HCEC 1CT (cell line): ENCODE measurements around the gene GSK3B.

Experiments used
- DNase-seq: peaks from one replicate; pipeline ENCODE4 v3.0.0-alpha.2; 2017

Gene GSK3B

DNA sequence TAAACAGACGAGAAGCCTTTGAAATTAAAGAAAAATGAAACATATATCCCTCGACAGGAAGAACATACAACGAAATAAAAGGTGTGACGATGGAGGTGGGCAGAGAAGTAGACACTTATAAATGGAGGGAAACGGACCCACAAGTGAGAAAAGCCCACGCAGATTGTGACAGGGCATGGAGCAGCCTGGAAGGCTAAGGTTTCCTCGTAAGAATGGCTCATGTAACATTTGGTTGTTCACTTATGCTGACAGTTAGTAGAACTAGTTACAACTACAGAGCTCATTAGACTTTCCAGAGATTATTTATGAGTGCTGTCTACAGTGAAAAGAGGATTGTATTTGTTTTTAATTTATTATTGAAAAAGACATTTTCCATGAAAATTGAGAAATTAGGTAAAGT, 229.8 kb downstream of the GSK3B start:
- DNase-seq, result no peak

DNA sequence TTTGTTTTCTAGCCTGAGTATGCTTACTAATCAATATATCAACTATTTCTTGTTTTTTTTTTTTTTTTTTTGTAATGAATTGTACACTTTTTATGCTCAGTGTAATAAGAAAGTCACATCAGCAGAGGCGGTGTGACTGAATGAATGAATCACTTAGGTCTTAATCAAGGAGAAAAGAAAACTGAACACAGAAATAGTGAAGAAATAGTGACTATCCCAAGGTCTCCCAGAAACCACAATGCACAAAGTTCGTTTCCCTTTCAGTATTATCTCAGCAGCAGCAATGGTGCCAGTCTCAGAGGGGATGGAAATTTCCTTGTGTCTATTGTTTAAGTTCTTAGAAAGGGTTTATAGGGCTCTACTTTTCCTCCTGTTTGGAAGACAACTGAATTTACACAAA, 231.6 kb downstream of the GSK3B start:
- no peak for DNase-seq

DNA sequence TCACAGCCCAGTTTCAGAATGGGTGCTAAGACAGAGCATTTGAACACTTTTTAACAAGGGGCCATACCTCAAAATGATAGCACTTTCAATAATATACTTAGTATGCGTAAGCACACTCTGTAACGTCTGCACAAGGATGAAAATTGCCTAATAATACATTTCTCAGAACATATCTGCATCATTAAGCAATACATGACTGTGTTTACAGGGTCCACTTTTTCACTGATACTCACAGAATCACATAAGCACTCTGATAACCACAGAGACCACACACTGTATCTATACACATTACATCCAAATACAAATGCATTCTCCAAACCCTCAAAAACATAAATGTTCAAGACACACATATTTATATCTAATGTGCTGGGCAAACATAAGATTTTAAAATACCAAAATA, 232.6 kb downstream of the GSK3B start:
- DNase-seq, result no peak

DNA sequence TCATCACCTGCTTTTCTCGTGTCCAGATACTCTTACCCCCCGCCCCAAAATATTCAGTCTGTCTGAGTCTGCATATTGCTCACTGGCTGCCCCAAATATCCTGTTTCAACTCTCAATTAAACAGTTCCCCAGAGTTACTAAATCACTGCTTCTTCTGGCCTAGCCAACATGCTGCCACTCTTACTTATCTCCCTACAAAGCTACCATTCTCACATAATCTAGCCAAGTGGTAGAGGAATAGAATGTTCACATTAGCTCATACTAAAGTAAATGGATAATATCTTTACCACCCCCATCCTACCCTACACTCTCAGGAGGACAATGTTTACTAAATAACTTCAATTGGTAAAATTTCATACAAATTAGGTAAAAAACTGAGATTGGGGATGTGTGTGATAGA, 234.5 kb downstream of the GSK3B start:
- no peak for DNase-seq

DNA sequence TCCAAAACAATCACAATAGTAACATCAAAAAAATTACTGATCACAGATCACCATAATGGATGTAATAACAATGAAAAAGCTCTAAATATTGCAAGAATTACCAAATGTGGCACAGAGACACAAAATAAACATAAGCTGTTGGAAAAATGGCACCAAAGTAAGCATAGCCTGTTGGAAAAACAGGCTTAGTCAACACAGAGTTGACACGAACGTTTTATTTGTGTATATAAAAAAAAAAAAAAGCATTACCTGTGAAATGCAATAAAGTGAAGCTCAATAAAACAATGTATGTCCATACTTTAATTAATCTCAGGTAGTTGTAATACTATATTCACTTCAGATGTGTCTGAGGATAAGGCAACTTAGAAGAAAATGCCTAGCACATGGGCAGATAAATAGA, 235.3 kb downstream of the GSK3B start:
- DNase-seq, result no peak

DNA sequence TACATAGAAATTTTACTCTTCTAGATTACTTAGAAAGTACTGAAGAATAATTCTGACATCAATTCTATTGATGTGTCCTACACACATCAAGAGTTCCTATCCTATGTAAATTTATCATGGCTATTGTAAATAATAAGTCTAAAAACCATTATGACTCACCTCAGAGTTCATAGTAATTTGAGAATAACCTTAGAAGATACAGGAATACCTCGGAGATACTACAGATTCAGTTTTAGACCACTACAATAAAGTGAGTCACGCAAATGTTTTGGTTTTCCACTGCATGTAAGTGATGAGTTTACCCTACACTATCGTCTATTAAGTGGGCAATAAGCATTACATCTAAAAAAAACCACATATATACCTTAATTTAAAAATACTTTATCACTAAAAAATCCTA, 237.6 kb downstream of the GSK3B start:
- DNase-seq, result no peak

DNA sequence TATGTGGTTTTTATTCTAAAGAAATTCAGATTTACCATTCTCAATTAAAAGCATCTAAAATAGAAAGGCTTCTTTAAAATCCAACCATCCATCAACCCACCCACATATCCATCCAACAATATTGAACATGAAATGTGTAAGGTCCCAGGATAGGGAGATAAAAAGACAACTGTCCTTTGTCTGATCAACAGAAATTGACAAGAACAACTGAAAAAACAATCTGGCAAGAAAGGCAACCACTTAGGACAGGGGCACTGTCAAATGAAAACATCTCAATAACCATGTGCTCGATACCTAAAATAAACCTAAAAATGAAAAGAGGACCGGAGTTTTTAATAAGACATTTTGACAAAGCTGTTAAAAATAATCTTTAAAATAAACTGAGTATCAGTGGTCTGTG, 245.1 kb downstream of the GSK3B start:
- DNase-seq, result no peak

DNA sequence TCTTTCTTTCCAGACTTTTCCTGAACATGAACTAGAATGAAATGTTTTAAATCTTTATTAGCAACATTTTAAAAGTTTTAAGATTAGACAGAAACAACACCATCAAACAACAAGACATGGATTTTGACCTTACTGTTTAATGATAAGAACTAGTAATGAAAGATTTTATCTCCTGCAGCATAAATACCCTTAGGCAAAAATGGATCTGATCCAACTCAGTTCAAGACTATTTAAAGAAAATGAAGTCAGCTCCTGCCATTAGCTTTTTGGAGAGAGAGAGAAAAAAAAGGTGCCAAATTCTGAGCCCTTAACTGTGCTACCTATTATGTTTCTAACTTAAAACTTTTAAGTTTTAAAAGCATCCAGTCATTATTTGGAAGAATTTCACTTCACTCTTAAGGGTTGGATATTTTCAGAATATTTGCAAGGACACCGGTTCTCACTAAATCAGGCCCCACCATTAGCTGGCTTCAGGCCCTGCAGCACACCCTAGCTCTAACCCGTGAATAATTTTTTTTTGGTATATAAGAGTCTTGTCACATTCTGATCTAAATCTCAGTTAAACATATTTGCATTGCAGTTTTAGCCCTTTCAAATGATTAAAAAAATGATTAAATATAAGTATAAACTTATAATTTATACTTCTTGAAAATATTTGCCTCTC, 252.3 kb downstream of the GSK3B start:
- DNase-seq, result no peak

DNA sequence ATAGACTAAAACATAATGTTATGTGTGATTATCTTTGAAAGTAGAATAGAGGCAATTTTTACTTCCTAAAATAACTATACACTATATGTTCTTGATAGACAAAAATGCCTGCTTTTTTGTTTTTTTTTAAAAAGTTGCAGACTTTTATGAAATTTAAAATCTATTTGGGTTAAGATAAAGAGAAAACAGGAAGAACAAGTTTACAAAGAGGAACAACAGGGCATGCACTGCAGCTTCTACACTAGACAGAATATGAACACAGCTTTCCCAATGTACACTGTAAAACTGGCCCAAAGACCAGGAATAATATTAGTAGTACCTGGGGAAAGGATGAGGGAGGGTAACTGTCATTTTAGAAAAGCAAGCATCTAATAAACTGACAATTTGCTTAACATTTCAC, 258.7 kb downstream of the GSK3B start:
- no peak for DNase-seq

DNA sequence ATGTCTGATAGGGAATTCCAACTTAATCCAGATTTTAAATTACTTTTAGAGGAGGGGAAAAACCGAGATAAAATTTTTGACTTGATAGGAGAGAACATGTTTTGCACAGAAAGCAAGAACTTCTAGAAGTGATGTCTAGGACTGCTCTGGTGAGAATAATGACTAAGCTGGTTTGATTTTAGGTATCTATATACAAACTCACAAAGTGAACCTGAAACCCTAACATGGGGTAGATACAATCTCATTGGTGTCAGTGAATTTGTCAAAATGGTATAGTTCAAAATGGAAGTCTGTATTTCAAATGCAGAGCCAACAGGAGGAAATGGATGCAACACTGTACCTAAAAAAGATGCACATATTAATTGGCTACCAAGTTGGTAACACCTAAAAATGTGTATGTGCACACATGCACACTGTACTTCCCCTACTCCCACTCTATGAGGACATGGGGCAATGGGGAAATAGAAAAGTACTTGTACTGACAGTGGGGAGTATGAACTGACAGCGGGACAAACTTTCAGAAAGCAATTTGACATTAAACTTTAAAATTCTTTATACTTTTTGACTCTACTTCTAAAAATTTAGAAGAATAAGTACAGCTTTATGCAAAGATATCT, 259.4 kb downstream of the GSK3B start:
- no peak for DNase-seq

DNA sequence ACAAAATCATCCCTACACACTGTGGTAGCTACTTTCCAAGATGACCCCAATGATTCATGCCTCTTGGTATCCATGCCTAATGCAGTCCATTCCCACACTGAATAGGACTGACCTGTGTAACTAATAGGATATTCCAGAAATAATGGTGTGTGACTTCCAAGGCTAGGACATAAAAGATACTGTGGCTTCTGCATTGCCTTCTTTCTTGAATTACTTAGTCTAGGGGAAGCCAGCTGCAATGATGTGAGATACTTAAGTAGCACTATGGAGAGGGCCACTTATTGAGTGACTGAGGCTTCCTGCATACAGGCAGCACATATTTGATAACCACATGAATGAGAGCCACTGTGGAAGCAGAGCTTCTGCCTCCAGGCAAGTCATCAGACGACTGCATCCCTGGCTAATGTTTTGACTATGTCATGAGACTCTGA, 262.3 kb downstream of the GSK3B start:
- DNase-seq, result peak; percentile 47

DNA sequence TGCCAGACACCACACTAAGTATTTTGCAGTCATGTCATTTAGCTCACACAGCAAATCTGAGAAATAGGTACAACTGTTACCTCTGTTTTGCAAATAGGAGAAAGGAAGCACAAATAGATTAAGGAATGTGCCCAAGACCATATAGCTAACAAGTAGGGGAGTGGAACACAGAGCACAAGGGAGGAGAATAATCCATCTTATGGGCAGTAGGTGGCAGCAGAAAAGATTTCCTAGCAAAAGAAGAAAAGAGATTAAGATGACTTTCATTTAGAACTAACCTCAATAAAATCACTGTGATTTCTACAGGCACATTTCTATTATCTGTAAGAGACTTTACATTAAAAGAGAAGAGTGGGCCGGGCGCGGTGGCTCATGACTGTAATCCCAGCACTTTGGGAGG, 263.2 kb downstream of the GSK3B start:
- DNase-seq, result peak; percentile 20

DNA sequence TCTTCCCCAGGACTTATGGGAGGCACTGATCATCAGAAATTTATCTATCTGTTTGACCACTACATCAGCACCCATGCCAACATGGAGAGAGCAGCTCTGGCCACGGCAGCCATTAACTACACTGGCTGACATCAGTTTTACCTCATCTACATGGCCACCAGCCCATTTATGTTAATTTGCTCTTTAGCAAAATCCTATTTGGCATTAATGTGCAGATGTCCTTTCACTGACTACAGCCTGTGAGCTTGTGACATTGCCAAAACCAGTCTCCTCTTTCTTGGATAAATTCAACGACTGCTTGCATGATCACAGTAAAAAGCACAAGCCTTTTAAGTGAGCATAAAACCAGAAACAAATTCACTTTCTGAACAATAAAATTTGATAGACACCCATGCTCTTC, 264.8 kb downstream of the GSK3B start:
- no peak for DNase-seq

DNA sequence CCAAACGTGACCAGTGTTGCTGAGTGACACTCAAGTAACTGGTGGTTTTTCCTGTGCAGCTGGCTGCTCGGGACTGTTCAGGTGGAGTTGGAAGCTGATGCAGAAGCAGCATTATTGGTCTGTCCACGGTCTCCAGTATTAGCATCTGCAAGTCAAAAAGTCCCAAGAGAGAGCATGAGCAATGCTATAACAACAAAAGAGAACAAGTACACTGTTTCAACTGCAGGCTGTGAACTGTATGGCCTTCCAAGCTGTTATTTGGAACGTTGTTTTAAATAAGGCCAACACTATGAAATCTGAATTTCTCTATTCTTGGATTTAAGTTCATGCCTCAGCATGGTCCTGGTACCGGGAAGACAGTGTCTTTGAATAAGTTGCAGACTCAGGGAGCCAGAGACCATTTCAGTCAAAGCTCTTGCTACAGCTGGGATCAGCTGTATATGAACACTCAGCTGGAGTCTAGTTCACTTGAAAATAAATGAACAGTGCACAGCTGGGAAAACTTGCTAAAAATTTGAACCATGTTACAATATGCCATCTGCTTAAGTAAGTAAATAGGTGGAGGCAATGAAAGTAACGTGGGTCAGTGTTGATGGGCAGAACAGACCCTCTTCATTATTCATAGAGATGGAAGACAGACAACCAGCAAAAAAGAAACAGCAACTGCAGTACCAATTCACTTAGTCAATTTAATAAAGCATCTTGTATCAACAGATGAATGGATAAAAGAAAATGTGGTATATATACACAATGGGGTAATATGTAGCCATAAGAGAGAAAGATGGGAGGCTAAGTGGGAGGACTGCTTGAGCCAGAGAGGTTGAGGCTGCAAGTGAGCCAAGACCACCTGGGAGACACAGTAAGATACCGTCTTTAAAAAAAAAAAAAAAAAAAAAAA, 267.3 kb downstream of the GSK3B start:
- DNase-seq, result no peak

DNA sequence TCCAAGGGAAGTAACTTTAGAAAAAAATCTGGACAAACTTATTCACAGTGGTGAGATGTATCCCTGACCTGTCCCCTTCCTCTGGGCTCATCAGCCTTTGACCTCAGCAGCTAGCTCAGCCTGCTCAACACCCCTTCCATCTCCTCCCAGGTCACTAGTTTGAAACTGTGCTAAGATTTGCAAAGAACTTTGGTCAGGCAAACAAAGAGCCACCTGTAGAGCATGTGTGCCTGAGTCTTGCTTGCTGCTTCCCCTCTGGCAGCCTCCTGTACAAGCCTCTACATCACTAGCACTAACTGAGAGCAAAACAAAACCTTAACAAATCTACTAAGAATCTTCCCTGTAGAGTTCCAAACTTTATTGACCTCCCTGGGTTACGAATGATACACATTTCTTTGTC, 268.4 kb downstream of the GSK3B start:
- no peak for DNase-seq

DNA sequence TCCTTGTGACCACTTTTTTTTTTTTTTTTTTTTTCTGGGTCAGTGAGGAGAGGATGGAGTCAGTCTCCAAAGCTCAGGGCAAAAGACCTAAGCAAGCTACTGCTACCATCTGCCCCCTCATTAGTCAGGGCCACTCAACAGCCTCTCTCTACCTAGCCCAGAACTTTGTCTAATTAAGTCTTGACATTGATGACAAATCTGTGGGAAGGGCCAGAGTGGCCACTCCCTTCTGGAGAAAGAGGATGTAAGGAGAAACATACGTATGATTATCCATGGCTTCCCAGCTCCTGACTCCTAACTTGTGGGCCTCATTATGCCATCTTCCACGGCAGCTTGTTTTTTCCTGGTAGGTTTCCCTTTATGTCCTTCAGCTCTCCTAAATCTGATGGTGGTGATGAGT, 274.4 kb downstream of the GSK3B start:
- DNase-seq, result no peak

DNA sequence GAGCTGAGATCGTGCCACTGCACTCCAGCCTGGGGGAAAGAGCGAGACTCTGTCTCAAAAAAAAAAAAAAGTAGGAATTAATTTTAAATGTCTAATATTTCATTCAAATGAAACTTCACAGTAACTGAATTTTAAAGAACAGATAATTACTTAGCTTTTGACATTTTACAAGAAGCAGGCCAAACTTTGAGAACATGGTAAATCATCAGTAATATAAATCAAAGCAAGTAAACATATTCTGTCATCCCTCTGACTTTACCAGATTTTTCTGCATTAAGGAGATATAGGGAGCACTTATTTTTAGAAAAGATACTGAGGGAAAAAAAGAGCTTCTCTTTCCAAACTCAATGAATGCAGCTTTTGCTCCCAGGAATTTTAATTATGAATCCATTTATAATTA, 275.3 kb downstream of the GSK3B start:
- no peak for DNase-seq

DNA sequence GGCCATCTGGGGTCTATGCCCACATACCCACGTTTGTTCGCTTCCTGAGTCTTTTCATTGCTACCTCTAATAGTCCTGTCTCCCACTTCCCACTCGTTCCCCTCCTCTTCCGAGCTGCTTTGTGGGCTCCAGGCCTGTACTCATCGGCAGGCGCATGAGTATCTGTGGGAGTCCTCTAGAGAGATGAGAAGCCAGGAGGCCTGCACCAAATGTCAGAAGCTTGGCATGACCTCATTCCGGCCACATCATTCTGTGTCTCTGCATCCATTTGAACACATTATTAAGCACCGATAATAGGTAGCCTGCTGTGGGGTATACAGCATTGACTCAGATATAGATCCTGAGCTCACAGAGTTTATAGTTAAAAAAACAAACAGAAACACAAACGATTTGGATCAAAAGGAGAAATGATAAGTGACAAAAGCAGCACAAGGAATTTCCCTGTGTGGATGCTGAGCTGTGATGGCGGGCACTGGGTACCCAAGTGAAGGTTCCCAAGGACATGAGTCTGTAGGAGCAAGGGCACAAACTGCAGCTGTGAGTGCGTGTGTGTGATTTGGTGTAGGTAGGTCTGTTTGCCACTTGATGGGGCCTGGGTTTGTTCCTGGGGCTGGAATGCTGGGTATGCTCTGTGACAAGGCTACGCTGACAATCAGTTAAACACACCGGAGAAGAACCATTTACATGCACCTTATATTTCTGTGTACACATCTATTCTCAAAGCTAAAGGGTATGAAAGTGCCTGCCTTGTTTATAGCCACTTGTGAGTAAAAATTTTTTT, 276.5 kb downstream of the GSK3B start:
- no peak for DNase-seq

DNA sequence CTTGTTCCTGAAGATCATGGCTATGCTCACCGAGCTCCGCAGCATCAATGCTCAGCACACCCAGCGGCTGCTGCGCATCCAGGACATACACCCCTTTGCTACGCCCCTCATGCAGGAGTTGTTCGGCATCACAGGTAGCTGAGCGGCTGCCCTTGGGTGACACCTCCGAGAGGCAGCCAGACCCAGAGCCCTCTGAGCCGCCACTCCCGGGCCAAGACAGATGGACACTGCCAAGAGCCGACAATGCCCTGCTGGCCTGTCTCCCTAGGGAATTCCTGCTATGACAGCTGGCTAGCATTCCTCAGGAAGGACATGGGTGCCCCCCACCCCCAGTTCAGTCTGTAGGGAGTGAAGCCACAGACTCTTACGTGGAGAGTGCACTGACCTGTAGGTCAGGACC, 277.2 kb downstream of the GSK3B start:
- DNase-seq, result no peak

DNA sequence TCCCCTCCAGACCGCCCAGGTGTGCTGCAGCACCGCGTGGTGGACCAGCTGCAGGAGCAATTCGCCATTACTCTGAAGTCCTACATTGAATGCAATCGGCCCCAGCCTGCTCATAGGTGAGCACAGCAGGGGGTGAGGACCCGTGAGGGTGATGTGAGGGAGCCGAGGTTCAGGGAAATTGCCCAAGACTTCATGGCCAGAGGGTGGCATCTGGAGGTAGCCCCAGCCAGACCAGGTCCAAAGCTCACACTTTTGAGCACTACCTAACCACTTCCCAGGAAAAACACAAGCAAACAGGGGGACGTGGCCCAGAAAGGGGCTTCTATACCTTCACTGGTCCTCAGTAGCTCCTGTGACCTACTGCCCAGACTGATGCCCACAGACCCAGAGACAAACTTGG, 278.5 kb downstream of the GSK3B start:
- DNase-seq, result no peak

DNA sequence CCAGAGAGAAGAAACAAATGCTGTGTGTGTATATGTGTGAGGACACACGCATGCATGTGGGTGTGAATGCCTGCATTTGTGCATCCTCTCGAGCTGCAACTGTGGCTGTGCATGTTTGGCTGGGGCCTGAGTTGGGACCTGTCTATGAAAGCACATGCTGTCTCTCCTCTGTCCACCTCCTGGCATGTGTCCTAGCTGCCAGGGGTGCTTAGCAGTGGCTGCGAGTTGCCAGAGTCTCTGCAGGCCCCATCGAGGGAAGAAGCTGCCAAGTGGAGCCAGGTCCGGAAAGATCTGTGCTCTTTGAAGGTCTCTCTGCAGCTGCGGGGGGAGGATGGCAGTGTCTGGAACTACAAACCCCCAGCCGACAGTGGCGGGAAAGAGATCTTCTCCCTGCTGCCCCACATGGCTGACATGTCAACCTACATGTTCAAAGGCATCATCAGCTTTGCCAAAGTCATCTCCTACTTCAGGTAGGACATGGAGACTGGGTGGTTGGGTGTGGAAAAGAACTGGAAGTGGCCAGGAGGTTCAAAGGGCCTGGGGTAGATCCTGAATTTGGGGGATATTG, 281.7 kb downstream of the GSK3B start:
- no peak for DNase-seq

DNA sequence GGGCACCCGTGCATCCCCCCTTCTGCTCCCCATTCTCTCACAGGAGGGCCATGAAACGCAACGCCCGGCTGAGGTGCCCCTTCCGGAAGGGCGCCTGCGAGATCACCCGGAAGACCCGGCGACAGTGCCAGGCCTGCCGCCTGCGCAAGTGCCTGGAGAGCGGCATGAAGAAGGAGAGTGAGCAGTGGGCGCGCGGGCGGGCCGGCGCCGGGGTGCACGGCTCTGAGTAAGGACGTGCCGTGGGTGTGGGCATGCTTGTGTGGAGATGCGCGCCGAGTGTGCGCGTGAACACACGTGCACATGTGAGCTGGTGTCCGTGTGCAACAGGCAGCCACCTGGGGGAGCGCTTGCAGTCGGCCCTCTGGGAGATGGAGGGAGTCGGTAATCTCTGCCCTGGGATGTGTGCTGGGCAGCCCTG, 284.2 kb downstream of the GSK3B start:
- no peak for DNase-seq
